Stimulated activated CD4-positive, alpha-beta T cell treated with anti-CD3 and anti-CD28 coated beads, TNF-alpha, amount 100 ng/mL, for 48 hours (primary cell): ENCODE data around the gene RUNX1.

Experiments used
- DNase-seq, 3 donors: peaks; one replicate each; pipeline ENCODE4 v3.0.0-alpha.2; 2020; ENCODE audit warnings: low read depth in 3 of 3

RUNX1 gene

GRCh38 chr21:35048706-35049617 is at the start of gene RUNX1:
Gene RUNX1, minus strand, starts transcription at chr21:35049302.
- peak in 2 of 3 donors; percentile 65 to 77 for DNase-seq

- DNase-seq = no peak
Observed at GRCh38 chr21:35097525-35097924, 48.4 kb upstream of the RUNX1 start.

GRCh38 chr21:35096959-35097358 is 47.9 kb upstream of the RUNX1 start:
- DNase-seq = no peak

DNA sequence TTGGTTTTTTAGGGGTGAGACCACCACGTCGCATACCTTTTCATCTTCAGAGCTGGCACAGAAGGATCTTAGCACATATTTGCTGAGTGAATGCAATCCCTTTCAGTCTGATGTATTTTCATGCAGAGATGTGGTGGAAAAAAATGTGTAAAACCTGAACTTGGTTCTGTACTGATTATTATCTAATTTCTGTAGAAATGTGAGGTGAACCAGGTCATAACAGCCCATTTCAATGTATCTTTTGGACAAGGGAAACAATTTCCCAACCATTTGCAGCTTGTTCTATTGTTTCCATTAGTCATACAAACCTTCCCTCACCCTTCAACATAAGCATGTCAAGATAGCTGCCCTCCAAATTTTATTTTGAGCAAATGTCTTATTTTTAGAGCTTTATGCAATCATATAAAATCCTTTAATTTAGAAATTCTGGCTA is 46.8 kb upstream of the RUNX1 start:
- no peak for DNase-seq

- DNase-seq = no peak
Observed at GRCh38 chr21:35093514-35093913, 44.4 kb upstream of the RUNX1 start.

- DNase-seq = no peak
Observed at GRCh38 chr21:35091496-35091895, 42.4 kb upstream of the RUNX1 start.

DNA sequence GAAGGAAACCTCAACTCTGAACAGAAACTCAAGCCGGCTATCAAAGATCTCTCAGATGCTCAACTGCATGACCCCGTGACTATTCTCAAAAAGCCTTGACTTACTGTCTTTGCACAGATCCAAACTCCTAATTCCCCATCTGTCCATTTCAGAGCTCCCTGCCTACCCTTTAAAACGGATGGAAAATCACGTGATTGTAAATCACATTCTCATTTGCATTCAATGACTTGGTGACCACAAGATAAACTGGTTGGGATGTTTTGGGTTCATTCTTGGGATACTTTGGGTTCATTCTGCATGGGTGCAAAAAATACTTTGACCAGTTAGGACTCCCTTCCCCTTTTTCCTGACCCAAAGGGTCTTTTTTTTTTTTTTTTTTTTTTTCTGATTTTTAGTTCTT is 41.3 kb upstream of the RUNX1 start:
- no peak for DNase-seq

DNA sequence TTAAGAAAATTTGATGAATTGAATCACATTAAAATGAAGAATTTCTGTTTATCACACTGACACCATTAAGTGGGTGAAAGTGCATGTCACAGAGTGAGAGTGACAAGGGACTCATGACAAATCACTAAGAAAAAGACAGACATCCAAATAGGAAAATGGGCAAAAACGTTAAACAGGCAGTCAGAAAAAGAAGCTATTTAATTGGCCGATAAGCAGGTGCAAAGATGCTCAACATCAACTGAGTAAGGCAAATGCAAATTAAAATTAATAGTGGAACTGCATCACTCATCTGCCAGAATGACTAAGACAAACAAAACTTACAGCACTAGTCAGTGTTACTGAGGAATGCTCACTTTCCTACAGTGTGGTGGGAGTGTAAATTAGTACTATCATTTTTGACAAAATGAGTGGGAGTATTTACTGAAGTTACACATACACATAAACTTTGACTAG is 39.2 kb upstream of the RUNX1 start:
- no peak for DNase-seq

GRCh38 chr21:35086357-35086756 is 37.3 kb upstream of the RUNX1 start:
- no peak for DNase-seq

GRCh38 chr21:35084869-35085268 is 35.8 kb upstream of the RUNX1 start:
- DNase-seq = no peak

DNA sequence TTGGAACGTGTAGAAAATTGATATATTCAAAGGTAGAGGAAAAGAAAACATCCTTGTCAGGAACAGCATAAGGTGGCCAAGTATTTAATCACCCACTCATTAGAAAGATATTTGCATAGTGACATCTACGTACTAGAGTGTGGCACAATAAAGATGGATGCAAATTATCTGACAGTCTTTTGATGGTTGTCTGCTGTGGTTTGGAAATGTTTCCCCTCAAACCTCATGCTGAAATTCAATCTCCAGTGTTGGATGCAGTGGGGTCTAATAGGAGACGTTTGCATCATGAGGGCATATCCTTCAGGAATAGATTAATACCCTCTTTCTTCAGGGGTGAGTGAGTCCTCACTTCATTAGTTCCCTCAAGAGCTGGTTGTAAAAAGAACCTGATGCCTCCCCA is 34.1 kb upstream of the RUNX1 start:
- no peak for DNase-seq

GRCh38 chr21:35081861-35082260 is 32.8 kb upstream of the RUNX1 start:
- DNase-seq = no peak

DNA sequence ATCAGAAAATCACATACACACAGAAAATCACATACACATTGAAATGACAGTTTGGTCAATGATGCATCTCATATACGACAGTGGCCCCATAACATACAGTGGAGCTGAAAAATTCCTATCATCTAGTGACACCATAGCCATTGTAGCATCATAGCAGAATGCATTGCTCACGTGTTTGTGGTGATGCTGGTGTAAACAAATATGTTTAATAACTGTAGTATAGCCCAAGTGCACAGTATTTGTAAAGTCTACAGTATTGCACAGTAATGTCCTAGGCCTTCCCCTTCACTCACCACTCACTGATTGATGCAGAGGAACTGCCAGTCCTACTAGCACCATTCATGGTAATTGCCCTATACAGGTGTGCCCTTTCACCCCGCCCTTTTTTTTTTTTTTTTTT is 30.1 kb upstream of the RUNX1 start:
- no peak for DNase-seq

DNA sequence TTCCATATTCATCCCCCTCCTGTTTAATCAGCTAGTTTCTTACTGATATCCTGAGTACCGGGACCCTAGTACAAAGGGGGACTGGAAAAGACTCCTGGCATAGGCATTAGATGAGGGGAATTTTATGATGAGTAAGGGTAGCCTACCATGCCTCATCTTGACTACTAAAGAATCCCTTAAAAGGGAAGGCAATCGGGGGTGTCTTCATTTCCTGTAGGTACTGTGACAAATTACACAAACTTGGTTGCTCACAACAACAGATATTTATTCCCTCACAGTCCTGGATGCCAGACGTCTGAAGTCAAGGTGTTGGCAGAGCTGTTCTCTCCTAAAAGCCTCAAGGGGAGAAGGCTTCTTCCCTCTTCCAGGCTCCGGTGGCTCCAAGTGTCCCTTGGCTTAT is 28.9 kb upstream of the RUNX1 start:
- DNase-seq = no peak

GRCh38 chr21:35077466-35077865 is 28.4 kb upstream of the RUNX1 start:
- DNase-seq = no peak

DNA sequence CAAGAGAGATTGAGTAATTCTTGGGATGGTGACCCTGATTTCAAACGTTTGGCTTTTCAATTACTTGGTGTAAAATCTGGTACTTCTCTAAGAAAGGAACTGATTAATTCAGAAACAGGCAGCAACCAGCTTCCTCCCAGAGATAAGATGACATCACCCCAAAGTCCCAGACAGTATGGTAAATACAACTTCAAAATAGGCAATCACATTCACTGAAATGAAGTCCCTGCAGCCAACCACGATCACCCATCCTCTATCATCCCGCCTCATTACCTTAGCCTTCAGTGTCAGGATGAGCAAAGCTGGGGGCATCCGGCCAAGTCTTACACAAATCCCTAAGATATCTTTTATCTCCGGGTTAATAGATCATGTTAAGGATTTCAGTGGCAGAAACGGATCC is 26.4 kb upstream of the RUNX1 start:
- DNase-seq = no peak

DNA sequence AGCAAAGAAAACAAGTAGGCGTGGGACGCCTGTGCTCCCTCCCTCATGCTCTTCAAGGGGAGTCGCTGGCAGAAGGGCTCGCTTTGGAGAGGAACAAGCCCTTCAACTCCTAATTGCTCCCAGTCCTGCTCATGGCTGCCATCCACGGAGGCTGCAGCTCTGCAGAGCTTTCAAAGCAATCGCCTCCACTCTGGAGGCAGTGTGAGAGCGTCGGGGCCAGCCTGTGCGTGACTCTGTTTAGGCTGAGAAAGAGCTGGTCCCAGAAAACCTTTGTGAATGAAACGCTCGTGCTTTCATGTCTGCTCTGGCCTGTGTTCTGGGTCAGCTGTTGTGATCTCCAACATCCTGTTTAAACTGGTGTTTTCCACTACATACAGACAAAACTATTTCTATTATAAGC is 23.9 kb upstream of the RUNX1 start:
- no peak for DNase-seq

DNA sequence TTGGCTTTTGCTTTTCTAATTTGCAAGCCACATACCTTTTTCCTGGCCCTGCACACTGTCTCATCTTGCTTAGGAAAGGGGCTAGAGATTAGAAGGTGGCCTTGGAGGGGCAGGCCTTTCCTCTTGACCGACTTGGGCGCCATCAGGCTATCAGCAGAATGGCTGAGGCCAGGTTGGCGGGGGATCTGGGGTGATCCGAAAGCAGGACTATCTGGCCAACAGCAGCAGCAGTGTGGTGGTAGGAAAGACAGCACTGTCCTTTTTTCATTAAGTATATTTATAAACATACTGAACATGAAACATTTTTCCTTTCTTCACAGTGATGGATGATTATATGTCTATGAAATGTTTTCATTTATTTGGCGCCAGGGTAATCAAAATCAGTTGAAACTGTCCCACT is 23.5 kb upstream of the RUNX1 start:
- no peak for DNase-seq

DNA sequence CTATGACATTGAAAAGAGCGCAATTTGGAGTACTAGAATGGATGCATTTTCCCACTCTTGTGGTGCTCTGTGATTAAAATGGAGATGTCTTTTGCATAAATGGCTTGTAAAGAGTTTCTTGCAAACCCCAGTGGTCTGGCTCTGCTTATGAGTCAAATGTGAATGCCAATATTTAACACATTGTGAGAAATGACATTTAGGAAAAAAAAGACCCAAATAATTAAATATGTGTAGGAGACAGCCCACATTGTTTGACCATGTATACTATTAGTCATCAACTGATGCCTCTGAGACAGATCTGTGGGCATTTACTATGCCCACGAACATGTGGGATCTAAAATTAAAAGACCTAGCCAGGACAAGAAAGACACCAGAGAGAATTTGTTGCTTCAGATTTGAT is 22.2 kb upstream of the RUNX1 start:
- DNase-seq = no peak

- no peak for DNase-seq
Observed at GRCh38 chr21:35070436-35070835, 21.3 kb upstream of the RUNX1 start.

DNA sequence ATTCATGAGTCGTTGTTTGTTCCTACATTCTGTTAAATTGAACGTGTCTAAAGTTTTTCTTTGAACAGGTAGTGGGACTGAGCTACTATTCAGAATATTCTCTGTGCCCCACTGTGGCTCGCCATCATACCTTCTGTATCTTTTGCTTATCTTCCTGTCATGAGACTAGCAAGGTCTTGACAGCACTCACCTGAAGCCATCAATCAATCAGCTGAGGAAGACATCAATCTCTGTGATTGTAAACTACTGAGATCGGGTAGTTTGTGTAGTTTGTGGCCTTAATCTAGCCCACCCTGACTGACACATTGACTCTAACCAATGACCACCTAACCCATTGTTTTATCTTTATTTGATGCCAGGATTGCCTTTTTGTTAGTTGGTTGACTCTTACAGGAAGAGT is 17.7 kb upstream of the RUNX1 start:
- DNase-seq = no peak

DNA sequence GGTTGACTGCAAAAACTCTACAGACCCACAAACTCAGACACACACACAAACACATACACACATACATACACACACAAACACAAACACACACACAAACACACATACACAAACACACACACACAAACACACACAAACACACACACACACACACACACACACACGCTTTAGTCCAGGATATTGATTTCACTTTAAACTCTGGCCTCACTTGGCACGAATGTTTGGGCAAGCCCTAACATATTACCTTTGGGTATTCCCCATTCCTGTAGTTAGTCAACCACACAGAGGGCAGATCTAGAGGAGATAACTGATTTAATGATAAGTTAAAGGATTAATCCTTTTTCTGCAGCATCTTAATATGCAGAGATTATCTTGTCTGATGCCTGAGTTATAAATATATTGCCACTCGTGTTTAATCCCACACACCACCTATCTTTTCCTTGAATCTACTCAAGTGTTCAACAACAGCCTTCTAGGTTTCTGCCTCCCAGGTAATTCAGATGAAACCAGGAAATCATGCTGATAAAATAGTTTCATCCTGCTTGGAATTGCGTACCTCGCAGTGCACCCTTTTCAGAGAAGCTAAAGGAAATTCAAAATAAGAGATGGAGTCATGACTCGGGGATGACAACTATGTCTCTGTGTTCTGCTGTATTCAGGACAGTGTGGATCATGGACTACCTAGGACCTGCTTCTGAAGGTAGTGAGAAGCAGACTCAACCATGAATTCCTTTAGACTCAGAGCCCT is 14.5 kb upstream of the RUNX1 start:
- no peak for DNase-seq

DNA sequence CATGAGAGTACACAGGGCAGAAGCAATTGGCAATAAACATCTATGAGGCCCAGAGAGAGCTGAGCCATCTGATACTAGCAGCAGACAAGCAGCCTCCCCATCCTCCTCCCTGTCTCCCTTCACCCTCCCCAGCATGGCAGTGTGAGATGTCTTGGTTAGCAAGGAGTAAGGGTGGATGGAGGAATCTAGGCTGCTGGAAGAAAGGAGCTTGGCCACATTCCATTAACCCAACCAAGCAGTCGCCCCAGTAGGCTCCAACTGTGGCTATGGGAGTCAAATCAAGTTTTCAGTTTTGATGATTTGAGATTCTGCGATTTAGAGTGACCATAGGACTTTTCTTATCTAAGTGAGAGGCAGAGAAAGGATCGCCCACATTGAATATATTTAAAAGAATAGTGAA is 12.9 kb upstream of the RUNX1 start:
- DNase-seq = no peak
